Suprapubic skin (tissue), 4 donors: ENCODE results near the gene CHN2. TPM values are rescaled to one million over a fixed set of nuclear protein-coding genes. Genes with fewer than 3 reads are reported as not detected.

ENCODE experiments used
- DNase-seq, 2 donors: peaks; one replicate each; pipeline ENCODE4 v3.0.0-alpha.2; 2019; ENCODE audit warnings: low spot score in 2 of 2
- H3K27ac ChIP-seq: fragments of 200-600 bp; sonication (generic); one replicate; pipeline ENCODE4 v1.5.1; 2019
- H3K27me3 ChIP-seq: fragments of 200-600 bp; sonication (generic); one replicate; pipeline ENCODE4 v1.5.1; 2019
- H3K36me3 ChIP-seq: fragments of 200-600 bp; sonication (generic); one replicate; pipeline ENCODE4 v1.5.1; 2019
- H3K4me1 ChIP-seq: fragments of 200-600 bp; sonication (generic); one replicate; pipeline ENCODE4 v1.5.1; 2019
- H3K4me3 ChIP-seq: fragments of 200-600 bp; sonication (generic); one replicate; pipeline ENCODE4 v1.5.1; 2019; ENCODE audit warnings: mild to moderate bottlenecking
- H3K9me3 ChIP-seq: fragments of 200-600 bp; sonication (generic); one replicate; pipeline ENCODE4 v1.5.1; 2019
- CTCF ChIP-seq, 2 donors: fragments of 200-600 bp in 1 of 2; fragments of 450-650 bp in 1 of 2; sonication (generic) in 1 of 2; IDR thresholded peaks; one replicate each; pipeline ENCODE4 v1.5.1; 2016 to 2019; ENCODE audit warnings: antibody characterized with exemption in 2 of 2, mild to moderate bottlenecking in 1 of 2, moderate library complexity in 1 of 2
- EP300 ChIP-seq: sonication (generic); formaldehyde crosslinking; IDR thresholded peaks from one replicate; pipeline ENCODE4 v1.6.1; 2017; ENCODE audit warnings: antibody characterized with exemption
- POLR2A ChIP-seq, 2 donors: fragments of 450-650 bp; IDR thresholded peaks; one replicate each; pipeline ENCODE4 v1.6.1; 2017; ENCODE audit warnings: antibody characterized with exemption in 2 of 2, mild to moderate bottlenecking in 2 of 2, moderate library complexity in 2 of 2
- POLR2AphosphoS5 ChIP-seq, 3 donors: sonication (generic); formaldehyde crosslinking; IDR thresholded peaks; one replicate each; pipeline ENCODE4 v1.6.1; 2017; ENCODE audit warnings: antibody characterized with exemption in 3 of 3
- WGBS: methylation state at CpG from one replicate; pipeline ENCODE4 v1.1.5; 2018; 5-methylcytosine and 5-hydroxymethylcytosine counted together
- total RNA-seq, 4 donors: library from RNA; depleted of rRNA; stranded (reverse); fragments of >200 nt; gene quantifications; one replicate each; pipeline ENCODE4 v1.1.0, GENCODE V29; 2016

Gene CHN2
- total RNA-seq, 4 donors from 2014 or later = 3.3 to 9.6 (median 6.2) TPM

GRCh38 chr7:29193316-29194205 lies 1.0 kb upstream of the CHN2 start:
- WGBS = 31% methylated on average over 26 of the region's 26 CpGs
- TF ChIP-seq POLR2AphosphoS5 (IDR thresholded peaks at IDR 0.05) = no peak
- TF ChIP-seq EP300 = no peak
- TF ChIP-seq CTCF (IDR thresholded peaks at IDR 0.05) = no peak
- no peak for TF ChIP-seq POLR2A (IDR thresholded peaks at IDR 0.05)
- Histone ChIP-seq H3K9me3 (no peaks in the 10 kb centered on the region), H3K4me3 (peak overlapping the region; percentile 67), H3K27me3 (peaks cover 36% of the 10 kb centered on the region), H3K36me3 (no peaks in the 10 kb centered on the region), H3K4me1 (peaks cover 25% of the 10 kb centered on the region), H3K27ac (peak overlapping the region; percentile 60)
- DNase-seq = no peak

GRCh38 chr7:29194206-29194593 lies 375 bp upstream of the CHN2 start:
- Histone ChIP-seq H3K36me3 (no peaks in the 10 kb centered on the region), H3K4me1 (peaks cover 25% of the 10 kb centered on the region), H3K27ac (peak overlapping the region; percentile 60), H3K4me3 (peak overlapping the region; percentile 67), H3K27me3 (peaks cover 36% of the 10 kb centered on the region), H3K9me3 (no peaks in the 10 kb centered on the region)
- TF ChIP-seq CTCF (IDR thresholded peaks at IDR 0.05) = no peak
- TF ChIP-seq EP300 = no peak
- TF ChIP-seq POLR2A (IDR thresholded peaks at IDR 0.05) = no peak
- TF ChIP-seq POLR2AphosphoS5 (IDR thresholded peaks at IDR 0.05) = no peak
- peak in 1 of 2 donors; percentile 62 for DNase-seq
- WGBS = 0% methylated on average over 1 of the region's 40 CpGs

- no peaks in the 10 kb centered on the region for H3K9me3 ChIP-seq
- no peak for TF ChIP-seq EP300
- no peak for TF ChIP-seq CTCF (IDR thresholded peaks at IDR 0.05)
- TF ChIP-seq POLR2A (IDR thresholded peaks at IDR 0.05) = no peak
- no peak for TF ChIP-seq POLR2AphosphoS5 (IDR thresholded peaks at IDR 0.05)
- peaks cover 28% of the 10 kb centered on the region for H3K27me3 ChIP-seq
- H3K36me3 ChIP-seq = no peaks in the 10 kb centered on the region
- H3K4me3 ChIP-seq = peak overlapping the region; percentile 67
- no peak for DNase-seq
- 46% methylated on average over 4 of the region's 4 CpGs for WGBS
- peaks cover 20% of the 10 kb centered on the region for H3K4me1 ChIP-seq
- no peak overlapping the region for H3K27ac ChIP-seq
Measured at GRCh38 chr7:29196191-29196590, 1.6 kb downstream of the CHN2 start.

- H3K27ac ChIP-seq = no peak overlapping the region
- no peaks in the 10 kb centered on the region for H3K36me3 ChIP-seq
- WGBS = 92% methylated on average over 3 of the region's 3 CpGs
Measured at GRCh38 chr7:29196971-29197595, 2.5 kb downstream of the CHN2 start.

More at GRCh38 chr7:29196971-29197595, 2.5 kb downstream of the CHN2 start:
- TF ChIP-seq POLR2AphosphoS5 (IDR thresholded peaks at IDR 0.05) (no peak), CTCF (IDR thresholded peaks at IDR 0.05) (no peak), POLR2A (IDR thresholded peaks at IDR 0.05) (no peak), EP300 (no peak)
- Histone ChIP-seq H3K27me3 (peaks cover 26% of the 10 kb centered on the region), H3K4me3 (no peak overlapping the region), H3K4me1 (peaks cover 20% of the 10 kb centered on the region), H3K9me3 (no peaks in the 10 kb centered on the region)
- DNase-seq = no peak
